GM21367 (cell line): Measurements from ENCODE around the gene ZNF426.

ENCODE experiments used
- ATAC-seq: cut with Tn5 transposase; IDR thresholded peaks from one replicate; pipeline ENCODE4 v1.9.1; 2021; ENCODE audit not compliant: unreplicated experiment

Gene ZNF426

GRCh38 chr19:9498183-9498902, 40.1 kb downstream of the ZNF426 start, which contains the start of gene ZNF560:
ZNF560 (minus strand) TSS chr19:9498616; CDS start chr19:9475313, 23,303 bp downstream.
- ATAC-seq: no peak

- ATAC-seq: no peak
Measured at GRCh38 chr19:9494096-9494495, 44.3 kb downstream of the ZNF426 start.

- ATAC-seq: no peak
Measured at GRCh38 chr19:9487016-9487415, 51.4 kb downstream of the ZNF426 start.

- ATAC-seq: no peak
Measured at GRCh38 chr19:9485140-9485539, 53.3 kb downstream of the ZNF426 start.

GRCh38 chr19:9474975-9475374, 63.5 kb downstream of the ZNF426 start:
- no peak for ATAC-seq
